GM18505 (cell line): ENCODE measurements around the gene MGRN1.
"Not testable (repeated sequence)": the region's sequence is repeated elsewhere in the genome, so short reads cannot be mapped to it uniquely, and the experiment has no call there.

ENCODE experiments used
- ATAC-seq: cut with Tn5 transposase; IDR thresholded peaks from one replicate; pipeline ENCODE4 v1.9.1; 2021; ENCODE audit not compliant: unreplicated experiment
- POLR2A ChIP-seq: IDR thresholded peaks from 4 replicates; pipeline ENCODE4 v1.6.1; 2011; ENCODE audit warnings: borderline replicate concordance; ENCODE audit not compliant: insufficient read depth, insufficient read length; ENCODE audit errors: extremely low read depth

Gene MGRN1

GRCh38 chr16:4736546-4736945 is 111.9 kb downstream of the MGRN1 start:
- TF ChIP-seq POLR2A, result no peak
- ATAC-seq, result no peak

- no peak for TF ChIP-seq POLR2A
Measured at GRCh38 chr16:4737545-4737944, 112.9 kb downstream of the MGRN1 start.

GRCh38 chr16:4738370-4738769 is 113.7 kb downstream of the MGRN1 start:
- not testable (repeated sequence) for ATAC-seq

More at GRCh38 chr16:4737545-4737944, 112.9 kb downstream of the MGRN1 start:
- ATAC-seq, result no peak
